Measurements from ENCODE around the gene PIK3CD. TPM values are rescaled to one million over a fixed set of nuclear protein-coding genes. Genes with fewer than 3 reads are reported as not detected.

PIK3CD gene
- total RNA-seq, 1 experiment from 2014 or later, result 0.77 TPM

DNA sequence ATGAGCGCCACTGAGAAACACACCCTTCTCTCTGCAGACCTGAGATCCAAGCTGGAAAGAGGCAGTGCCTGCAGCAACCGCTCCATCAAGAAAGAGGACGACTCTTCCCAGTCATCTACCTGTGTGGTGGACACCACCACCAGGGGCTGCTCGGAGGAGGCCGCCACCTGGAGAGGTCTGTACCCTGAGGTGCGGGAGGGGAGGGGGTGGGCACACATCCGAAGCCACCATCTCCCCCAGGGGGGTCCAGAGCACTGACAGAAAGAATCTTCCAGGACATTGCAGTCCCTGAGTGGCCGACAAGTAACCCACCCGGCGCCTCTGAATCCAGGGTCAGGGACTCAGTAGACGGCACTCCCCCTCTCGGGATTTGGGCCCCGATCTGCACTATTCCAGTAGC lies 39.8 kb upstream of the PIK3CD start:
- DNase-seq, result no peak
- Mint-ChIP-seq H3K27ac (ENCODE audit: unreplicated experiment) (no peak overlapping the region), H3K36me3 (ENCODE audit: insufficient read depth, unreplicated experiment) (peaks cover 6% of the 10 kb centered on the region), H3K4me3 (ENCODE audit: unreplicated experiment) (no peak overlapping the region), H3K27me3 (ENCODE audit: insufficient read depth, unreplicated experiment) (no peaks in the 10 kb centered on the region), H3K4me1 (ENCODE audit: low read depth, unreplicated experiment) (no peaks in the 10 kb centered on the region), H3K9me3 (ENCODE audit: unreplicated experiment) (no peaks in the 10 kb centered on the region)
- H3K27me3 ChIP-seq (replicated peaks; ENCODE audit: control insufficient read depth, insufficient read depth, low read length), result no peaks in the 10 kb centered on the region
- H3K9me3 ChIP-seq, result no peaks in the 10 kb centered on the region
- TF ChIP-seq, protein P1, sequence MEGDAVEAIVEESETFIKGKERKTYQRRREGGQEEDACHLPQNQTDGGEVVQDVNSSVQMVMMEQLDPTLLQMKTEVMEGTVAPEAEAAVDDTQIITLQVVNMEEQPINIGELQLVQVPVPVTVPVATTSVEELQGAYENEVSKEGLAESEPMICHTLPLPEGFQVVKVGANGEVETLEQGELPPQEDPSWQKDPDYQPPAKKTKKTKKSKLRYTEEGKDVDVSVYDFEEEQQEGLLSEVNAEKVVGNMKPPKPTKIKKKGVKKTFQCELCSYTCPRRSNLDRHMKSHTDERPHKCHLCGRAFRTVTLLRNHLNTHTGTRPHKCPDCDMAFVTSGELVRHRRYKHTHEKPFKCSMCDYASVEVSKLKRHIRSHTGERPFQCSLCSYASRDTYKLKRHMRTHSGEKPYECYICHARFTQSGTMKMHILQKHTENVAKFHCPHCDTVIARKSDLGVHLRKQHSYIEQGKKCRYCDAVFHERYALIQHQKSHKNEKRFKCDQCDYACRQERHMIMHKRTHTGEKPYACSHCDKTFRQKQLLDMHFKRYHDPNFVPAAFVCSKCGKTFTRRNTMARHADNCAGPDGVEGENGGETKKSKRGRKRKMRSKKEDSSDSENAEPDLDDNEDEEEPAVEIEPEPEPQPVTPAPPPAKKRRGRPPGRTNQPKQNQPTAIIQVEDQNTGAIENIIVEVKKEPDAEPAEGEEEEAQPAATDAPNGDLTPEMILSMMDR (IDR thresholded peaks at IDR 0.05; ENCODE audit: insufficient read depth in 1 of 2, low read depth in 1 of 2, low read length in 1 of 2, severe bottlenecking in 1 of 2, unreplicated experiment in 1 of 2), result no peak
- intact Hi-C loops (cut with micrococcal nuclease; ENCODE audit: unreplicated experiment), result no loop called here
- H3K36me3 ChIP-seq (ENCODE audit: control insufficient read depth, insufficient read depth, low read length), result no peaks in the 10 kb centered on the region
- ChIA-PET CTCF (no interaction called here), POLR2A (no interaction called here)
- H3K4me1 ChIP-seq, result no peaks in the 10 kb centered on the region
- H3K4me3 ChIP-seq (ENCODE audit: low read depth, low read length), result no peak overlapping the region
- no TSS peak for BruUV-seq (replicated peaks)

DNA sequence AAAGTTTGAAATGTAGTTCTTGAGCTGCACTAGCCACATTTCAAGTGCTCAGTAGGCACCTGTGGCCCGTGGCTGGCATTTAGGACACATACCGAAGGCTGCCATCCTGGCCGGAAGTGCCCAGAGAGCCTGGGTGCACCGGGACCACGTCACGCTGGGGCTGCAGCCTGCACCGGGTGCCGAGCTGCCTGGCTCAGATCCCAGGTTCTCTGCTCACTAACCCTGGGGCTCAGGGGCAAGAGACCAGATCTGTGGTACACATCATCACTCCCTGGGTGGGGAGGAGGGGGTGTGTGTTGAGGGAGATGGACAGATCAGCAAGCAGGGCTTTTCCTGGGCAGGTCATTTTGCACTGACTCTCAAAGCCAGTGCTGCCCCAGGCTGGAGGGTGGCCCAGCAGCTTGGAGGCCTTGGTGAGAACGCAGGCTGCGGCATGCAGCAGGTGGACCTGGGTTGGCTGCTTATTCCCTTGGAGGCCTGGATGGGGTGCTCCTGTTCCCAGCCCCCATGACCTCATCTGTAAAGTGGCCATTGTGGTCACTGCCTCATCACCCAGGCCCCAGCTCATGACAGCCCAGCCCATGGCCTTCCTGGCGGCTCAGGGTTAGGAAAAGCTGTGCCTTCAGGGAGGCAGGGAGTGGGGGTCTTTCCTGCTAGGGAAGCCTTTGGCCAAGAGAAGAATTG lies 39.2 kb upstream of the PIK3CD start:
- Histone ChIP-seq H3K36me3 (ENCODE audit: control insufficient read depth, insufficient read depth, low read length) (no peaks in the 10 kb centered on the region), H3K27me3 (replicated peaks; ENCODE audit: control insufficient read depth, insufficient read depth, low read length) (no peaks in the 10 kb centered on the region), H3K4me1 (no peaks in the 10 kb centered on the region), H3K9me3 (no peaks in the 10 kb centered on the region), H3K4me3 (ENCODE audit: low read depth, low read length) (no peak overlapping the region)
- Mint-ChIP-seq H3K36me3 (ENCODE audit: insufficient read depth, unreplicated experiment) (peaks cover 6% of the 10 kb centered on the region), H3K4me3 (ENCODE audit: unreplicated experiment) (no peak overlapping the region), H3K27ac (ENCODE audit: unreplicated experiment) (no peak overlapping the region), H3K27me3 (ENCODE audit: insufficient read depth, unreplicated experiment) (no peaks in the 10 kb centered on the region), H3K4me1 (ENCODE audit: low read depth, unreplicated experiment) (no peaks in the 10 kb centered on the region), H3K9me3 (ENCODE audit: unreplicated experiment) (no peaks in the 10 kb centered on the region)
- TF ChIP-seq, protein P1 (IDR thresholded peaks at IDR 0.05; ENCODE audit: insufficient read depth in 1 of 2, low read depth in 1 of 2, low read length in 1 of 2, severe bottlenecking in 1 of 2, unreplicated experiment in 1 of 2), result no peak
- DNase-seq, result no peak
- POLR2A ChIA-PET, result no interaction called here
- BruUV-seq (replicated peaks), result no TSS peak
- intact Hi-C loops (cut with micrococcal nuclease; ENCODE audit: unreplicated experiment), result no loop called here
- CTCF ChIA-PET, result no interaction called here

DNA sequence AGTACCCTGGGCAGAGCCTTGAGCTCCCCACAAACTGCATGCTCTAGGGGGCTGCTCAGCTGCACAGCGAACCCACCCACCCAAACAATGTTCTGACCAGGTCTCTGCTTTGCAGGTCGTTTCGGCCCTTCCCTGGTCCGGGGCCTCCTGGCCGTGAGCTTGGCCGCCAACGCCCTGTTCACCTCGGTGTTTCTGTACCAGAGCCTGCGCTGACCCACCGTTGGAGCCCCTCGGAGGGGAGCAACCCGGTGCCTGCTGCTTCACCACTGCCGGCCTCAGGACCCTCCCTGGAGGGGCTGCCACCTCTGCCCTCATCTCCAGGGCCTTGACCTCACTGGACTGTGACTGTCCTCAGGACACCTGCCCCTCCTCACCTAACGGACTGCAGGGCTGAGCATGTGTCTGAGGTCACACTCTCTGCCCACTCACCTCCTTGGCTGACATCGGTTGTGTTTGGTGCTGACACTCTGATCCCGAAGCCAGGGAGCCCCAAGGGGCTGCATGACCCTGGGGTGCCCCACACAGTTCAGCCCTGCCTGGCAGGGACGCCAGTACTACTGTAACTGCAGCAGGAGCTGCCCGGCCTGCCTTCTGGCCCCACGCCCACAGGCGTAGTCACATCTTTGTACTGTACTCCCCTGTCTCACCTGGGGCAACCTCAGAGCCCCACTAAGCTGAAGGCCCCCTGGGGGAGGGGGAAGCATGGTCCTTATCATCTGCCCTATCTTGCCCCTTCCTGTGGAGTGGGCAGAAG lies 38.5 kb upstream of the PIK3CD start:
- no peaks in the 10 kb centered on the region for H3K4me1 Mint-ChIP-seq (ENCODE audit: low read depth, unreplicated experiment)
- Histone ChIP-seq H3K4me3 (ENCODE audit: low read depth, low read length) (no peak overlapping the region), H3K27me3 (replicated peaks; ENCODE audit: control insufficient read depth, insufficient read depth, low read length) (no peaks in the 10 kb centered on the region), H3K9me3 (no peaks in the 10 kb centered on the region), H3K4me1 (no peaks in the 10 kb centered on the region), H3K36me3 (ENCODE audit: control insufficient read depth, insufficient read depth, low read length) (no peaks in the 10 kb centered on the region)
- H3K27ac Mint-ChIP-seq (ENCODE audit: unreplicated experiment), result no peak overlapping the region
- H3K4me3 Mint-ChIP-seq (ENCODE audit: unreplicated experiment), result no peak overlapping the region
- TF ChIP-seq, protein P1 (IDR thresholded peaks at IDR 0.05; ENCODE audit: insufficient read depth in 1 of 2, low read depth in 1 of 2, low read length in 1 of 2, severe bottlenecking in 1 of 2, unreplicated experiment in 1 of 2), result no peak
- no peaks in the 10 kb centered on the region for H3K27me3 Mint-ChIP-seq (ENCODE audit: insufficient read depth, unreplicated experiment)
- no peaks in the 10 kb centered on the region for H3K9me3 Mint-ChIP-seq (ENCODE audit: unreplicated experiment)
- DNase-seq, result no peak
- peaks cover 6% of the 10 kb centered on the region for H3K36me3 Mint-ChIP-seq (ENCODE audit: insufficient read depth, unreplicated experiment)
- no TSS peak for BruUV-seq (replicated peaks)
- CTCF ChIA-PET, result no interaction called here
- POLR2A ChIA-PET, result no interaction called here
- intact Hi-C loops (cut with micrococcal nuclease; ENCODE audit: unreplicated experiment), result no loop called here
